Measurements from ENCODE around the gene RPS24.

RPS24 gene

GRCh38 chr10:78028438-78029268 is 5.0 kb upstream of the RPS24 start:
- DNase-seq (ENCODE audit: low read depth in 3 of 3): peak in 1 of 3 donors; percentile 13

- peak; percentile 84 to 88 (median 87) for DNase-seq (ENCODE audit: low read depth in 3 of 3)
Observed at GRCh38 chr10:78029269-78030226, 4.1 kb upstream of the RPS24 start, which contains the start of gene POLR3A. Gene POLR3A (minus strand): TSS chr10:78029515. CDS start chr10:78029407, 108 bp downstream.

DNA sequence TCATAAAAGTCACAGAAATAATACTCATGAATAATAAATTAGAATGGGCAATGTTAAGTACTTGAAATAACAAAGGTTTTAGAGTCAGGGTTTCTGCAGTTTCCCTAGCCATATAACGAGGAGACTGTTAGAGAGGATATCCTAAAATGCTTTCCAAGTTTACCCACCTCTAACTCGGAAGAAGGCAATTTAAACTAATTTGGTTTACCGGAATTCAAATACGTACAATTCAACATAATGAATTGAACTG is 351 bp upstream of the RPS24 start:
- DNase-seq (ENCODE audit: low read depth in 3 of 3): no peak

DNA sequence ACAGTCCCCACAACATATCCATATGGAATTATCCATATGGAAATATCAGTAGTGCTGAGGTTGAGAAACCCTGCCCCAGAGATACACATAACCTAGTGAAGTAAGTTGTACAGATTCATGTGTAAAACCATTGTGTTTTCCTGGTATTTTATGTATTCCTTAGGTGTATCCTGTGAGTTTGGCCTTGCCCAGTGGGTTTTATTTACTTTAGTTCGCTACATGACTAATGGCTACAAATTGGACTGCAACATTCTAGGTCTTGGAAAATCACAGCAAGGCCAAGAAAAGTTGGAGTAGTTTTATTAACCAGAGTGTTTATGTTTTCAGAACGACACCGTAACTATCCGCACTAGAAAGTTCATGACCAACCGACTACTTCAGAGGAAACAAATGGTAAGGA is 1.4 kb downstream of the RPS24 start:
- no peak for DNase-seq (ENCODE audit: low read depth in 3 of 3)

GRCh38 chr10:78035437-78035836 is 1.8 kb downstream of the RPS24 start:
- DNase-seq (ENCODE audit: low read depth in 3 of 3): no peak

- no peak for DNase-seq (ENCODE audit: low read depth in 3 of 3)
Observed at GRCh38 chr10:78035933-78036583, 2.4 kb downstream of the RPS24 start.

DNA sequence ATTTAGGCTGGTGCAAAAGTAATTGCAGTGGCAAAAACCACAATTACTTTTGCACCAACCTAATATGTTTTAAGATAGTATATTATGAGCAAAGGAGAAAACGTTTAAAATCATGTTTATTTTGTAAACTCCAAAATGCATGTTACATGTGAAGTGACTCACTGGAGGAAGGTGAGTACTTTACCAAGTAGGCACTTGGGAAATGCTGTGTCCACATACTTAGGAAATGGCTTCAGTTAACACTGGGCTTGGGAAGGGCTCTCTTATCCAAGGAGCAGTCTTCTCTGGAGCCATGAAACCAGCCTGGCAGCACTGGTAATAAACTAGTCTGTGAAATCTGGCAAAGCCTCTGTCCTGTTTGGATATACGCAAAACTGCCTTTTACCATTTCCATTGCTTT is 4.4 kb downstream of the RPS24 start:
- no peak for DNase-seq (ENCODE audit: low read depth in 3 of 3)

GRCh38 chr10:78038791-78039547 is 5.3 kb downstream of the RPS24 start:
- no peak for DNase-seq (ENCODE audit: low read depth in 3 of 3)

DNA sequence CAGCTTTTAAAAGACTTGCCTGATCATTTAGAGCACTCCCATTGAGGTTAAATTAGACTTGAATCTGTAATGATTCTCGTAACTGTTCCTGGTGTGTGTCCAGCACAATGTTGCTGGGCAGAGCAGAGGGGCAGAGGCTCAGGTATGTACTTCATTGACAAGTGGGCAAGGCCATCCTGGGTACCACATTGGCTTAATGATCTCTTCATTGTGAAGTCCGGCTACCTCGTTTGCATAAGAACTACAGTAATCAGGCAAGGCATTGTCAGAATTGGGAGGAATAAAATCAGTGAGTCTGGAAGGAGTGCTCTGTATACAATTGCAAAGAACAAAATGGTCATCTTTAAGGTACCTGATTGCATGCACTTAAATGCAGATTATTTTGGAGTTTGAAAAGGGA is 6.1 kb downstream of the RPS24 start:
- no peak for DNase-seq (ENCODE audit: low read depth in 3 of 3)

- no peak for DNase-seq (ENCODE audit: low read depth in 3 of 3)
Observed at GRCh38 chr10:78041170-78042057, 7.8 kb downstream of the RPS24 start.

- DNase-seq (ENCODE audit: low read depth in 3 of 3): no peak
Observed at GRCh38 chr10:78042058-78042751, 8.5 kb downstream of the RPS24 start.

GRCh38 chr10:78042752-78043104 is 9.1 kb downstream of the RPS24 start:
- DNase-seq (ENCODE audit: low read depth in 3 of 3): no peak

DNA sequence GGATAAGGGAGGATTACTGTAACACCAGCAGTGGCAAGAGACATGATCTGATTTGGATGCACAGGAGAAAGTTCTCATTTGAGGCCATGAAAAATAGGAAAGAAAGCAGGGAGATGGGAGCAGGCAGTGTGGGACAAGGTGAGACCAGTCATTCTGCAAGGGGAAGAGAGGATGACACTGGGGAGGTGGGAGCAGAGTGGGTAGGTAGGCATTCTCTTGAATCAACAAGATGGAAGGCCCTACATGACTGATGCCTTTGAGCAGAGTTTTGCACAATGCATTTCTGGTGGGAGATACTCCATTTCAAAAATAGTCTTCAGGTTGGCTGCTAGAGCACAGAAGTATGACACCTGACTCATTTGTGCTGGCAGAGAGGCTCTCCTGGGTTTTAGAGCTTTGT is 10.5 kb downstream of the RPS24 start:
- DNase-seq (ENCODE audit: low read depth in 3 of 3): no peak

DNA sequence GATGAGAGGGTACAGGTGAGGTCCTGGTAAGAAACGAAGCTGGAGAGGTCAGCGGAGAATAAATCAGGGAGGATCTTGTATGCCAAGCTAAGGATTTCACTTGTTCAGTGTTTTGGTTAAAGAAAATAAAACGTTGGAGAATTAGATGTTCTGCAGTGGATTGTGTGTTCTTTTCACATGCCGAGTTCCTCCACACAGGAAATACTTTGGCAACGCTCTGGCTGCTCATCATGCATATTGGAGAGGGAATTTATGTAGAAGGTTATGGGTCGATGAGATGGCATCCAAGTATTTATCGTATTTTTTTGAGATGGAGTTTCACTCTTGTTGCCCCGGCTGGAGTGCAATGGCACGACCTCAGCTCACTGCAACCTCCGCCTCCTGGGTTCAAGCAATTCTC is 11.0 kb downstream of the RPS24 start:
- DNase-seq (ENCODE audit: low read depth in 3 of 3): no peak

DNA sequence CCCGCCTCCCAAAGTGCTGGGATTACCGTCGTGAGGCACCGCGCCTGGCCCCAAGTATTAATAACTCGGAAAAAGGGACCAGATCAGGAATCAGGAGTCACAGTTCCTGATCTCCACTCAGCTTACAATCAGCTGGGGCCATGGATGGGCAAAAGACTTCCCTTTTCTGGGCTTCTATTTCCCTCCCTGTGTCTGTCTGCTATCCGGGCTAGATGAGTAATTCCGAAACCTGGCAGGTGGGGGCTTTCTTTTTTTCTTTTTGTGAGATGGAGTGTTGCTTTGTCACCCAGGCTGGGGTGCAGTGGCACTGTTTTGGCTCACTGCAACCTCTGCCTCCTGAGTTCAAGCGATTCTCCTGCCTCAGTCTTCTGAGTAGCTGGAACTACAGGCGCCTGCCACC is 11.6 kb downstream of the RPS24 start:
- no peak for DNase-seq (ENCODE audit: low read depth in 3 of 3)

GRCh38 chr10:78045856-78046255 is 12.2 kb downstream of the RPS24 start:
- DNase-seq (ENCODE audit: low read depth in 3 of 3): no peak

GRCh38 chr10:78046711-78047269 is 13.1 kb downstream of the RPS24 start:
- DNase-seq (ENCODE audit: low read depth in 3 of 3): no peak

DNA sequence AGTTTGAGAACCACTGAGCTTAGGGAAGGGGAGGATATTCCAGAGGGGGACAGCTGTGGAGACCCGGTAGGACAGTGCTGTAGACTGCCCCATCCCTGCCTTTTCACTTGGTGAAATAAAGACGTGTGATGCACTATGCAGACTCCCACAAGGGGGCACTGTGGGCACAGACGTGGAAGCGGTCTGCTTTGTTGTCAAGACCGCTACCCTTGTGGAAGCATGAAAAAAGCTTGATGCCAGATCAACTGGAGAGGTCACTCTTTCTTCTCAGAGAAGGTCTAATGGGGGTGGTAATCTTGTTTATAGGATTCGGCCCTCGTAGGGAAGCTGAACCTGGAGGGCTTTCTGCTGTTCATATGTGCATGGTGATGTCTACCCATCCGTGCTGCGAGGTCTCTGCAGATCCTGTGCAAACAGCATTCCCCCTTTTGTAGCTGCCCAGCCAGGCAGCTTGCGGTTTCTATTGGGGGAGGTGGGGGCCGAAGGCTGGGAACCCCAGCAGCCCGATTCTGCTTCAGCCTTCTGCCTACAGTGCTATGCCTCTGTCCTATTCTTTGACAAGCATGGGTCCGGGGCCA is 13.7 kb downstream of the RPS24 start:
- DNase-seq (ENCODE audit: low read depth in 3 of 3): peak; percentile 59 to 76 (median 76)

DNA sequence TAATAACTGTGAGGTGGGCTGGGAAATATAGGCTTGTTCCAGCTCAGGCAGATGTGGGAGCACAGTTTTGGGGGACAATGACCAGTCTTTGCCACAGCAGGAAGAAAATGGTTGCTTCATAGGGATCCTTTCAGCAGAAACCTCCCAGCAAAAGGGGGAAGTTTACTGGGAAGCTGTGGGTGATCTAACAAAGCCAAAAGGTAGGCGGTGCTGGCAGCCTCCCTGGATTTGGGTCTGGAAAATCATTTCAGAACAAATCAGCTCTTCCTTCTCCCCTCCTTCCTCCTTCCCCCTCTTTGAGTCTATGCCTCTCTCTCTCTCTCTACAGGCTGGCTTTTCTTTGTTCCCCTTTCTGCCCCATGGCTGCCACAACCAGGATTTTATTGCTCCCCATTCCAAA is 16.2 kb downstream of the RPS24 start:
- no peak for DNase-seq (ENCODE audit: low read depth in 3 of 3)
